ENCODE results near the gene ASZ1.

ASZ1 gene

DNA sequence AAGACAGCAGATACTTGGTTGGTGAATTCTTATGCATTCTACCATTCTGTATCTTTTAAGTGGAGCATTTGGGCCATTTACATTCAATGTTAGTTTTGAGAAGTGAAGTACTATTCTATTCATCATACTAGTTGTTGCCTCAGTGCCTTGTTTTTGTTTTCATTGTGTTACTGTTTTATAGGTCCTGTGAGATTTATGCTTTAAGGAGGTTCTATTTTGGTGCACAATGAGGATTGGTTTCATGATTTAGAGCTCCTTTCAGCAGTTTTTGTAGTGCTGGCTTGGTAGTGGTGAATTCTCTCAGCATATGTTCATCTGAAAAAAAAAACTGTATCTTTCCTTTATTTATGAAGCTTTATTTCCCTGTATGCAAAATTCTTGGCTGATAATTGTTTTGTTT, 81.1 kb downstream of the ASZ1 start:
- DNase-seq (ENCODE audit: low spot score), result no peak

GRCh38 chr7:117338020-117338419, 89.3 kb downstream of the ASZ1 start:
- no peak for DNase-seq (ENCODE audit: low spot score)

DNA sequence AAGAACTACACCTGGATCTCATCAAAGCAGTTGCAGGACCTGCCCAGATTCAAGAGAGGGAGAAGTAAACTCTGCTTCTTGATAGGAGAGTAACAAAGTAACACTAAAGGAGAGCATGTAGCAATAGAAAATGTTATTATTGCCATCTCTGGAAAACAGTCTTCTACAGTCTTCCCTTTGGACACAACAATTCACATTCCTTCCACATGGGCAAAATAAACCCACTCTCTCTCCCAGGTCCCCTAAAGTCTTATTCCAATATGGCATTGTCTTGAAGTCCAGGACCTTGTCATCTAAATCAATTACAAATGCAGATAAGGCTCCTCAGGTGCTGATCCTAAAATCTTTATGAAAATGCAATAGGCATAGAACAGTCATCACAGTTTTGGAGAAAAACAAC, 94.1 kb downstream of the ASZ1 start:
- DNase-seq (ENCODE audit: low spot score), result no peak

GRCh38 chr7:117332031-117332430, 95.3 kb downstream of the ASZ1 start:
- DNase-seq (ENCODE audit: low spot score), result no peak

DNA sequence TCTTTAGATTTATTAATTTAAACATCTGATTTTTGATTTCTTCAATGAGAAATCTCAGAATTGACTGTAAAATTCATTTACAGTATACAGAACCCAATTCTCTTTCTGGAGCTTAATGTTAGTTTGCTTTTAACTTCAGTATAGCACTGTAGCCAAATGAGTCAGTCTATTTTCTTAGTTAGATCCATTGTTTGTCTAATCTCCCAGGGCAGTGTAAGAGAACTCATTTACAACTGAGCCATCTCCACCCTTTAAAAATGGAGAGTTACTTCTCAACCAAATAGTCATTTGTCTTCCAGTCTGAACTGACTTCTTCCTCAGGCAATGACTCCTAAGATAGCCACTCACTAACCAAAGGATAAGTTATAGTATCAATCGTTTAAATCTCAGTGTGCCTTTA, 101.5 kb downstream of the ASZ1 start:
- DNase-seq (ENCODE audit: low spot score), result no peak

GRCh38 chr7:117324960-117325359, 102.3 kb downstream of the ASZ1 start:
- no peak for DNase-seq (ENCODE audit: low spot score)

DNA sequence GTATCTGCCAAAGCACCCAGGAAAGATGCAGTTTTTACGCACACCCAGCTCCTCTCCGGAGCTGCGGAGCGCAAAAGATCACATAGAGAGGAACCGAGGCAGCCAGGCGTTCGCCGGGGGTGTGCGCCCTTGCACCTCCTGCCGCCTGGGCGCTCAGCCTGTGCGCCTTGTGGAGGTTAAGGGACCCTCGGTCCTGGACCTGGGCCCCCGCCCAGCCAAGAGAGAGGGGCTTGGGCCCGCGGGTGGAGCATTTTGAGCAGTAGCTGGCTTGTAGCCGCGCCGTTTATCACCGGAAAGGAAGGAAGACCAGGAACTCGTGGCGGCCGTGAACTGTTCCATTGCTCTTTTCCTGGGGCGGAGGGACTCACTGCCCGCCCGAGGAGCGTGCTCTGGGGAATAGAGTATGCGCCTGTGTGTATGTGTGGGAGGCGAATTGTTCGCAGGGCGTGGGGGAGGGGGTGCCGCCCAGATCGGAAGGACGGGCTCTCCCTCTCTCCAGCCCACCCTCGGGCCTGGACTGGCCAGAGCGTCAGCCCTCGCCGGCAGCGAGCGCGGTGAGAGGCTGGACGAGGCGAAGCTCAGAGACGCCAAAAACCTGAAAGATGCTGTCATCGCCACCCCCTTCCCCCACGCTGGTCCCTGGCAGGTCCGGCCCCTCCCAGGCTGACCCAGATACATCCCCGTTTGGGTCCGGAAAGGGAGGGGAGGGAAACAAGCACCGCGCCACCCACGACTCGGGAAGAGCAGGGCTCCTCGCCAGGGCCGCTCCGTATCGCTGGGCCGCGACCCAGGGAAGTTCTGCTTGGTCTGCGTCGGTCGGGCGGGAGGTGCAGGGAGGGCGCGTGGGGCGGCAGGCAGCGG, 103.2 kb downstream of the ASZ1 start:
- peak; percentile 65 for DNase-seq (ENCODE audit: low spot score)

- peak; percentile 50 for DNase-seq (ENCODE audit: low spot score)
Measured at GRCh38 chr7:117323305-117323850, 103.9 kb downstream of the ASZ1 start.

- peak; percentile 60 for DNase-seq (ENCODE audit: low spot score)
Measured at GRCh38 chr7:117322741-117323304, 104.5 kb downstream of the ASZ1 start, which contains the start of gene WNT2. Gene WNT2, minus strand, starts transcription at chr7:117323058. Its CDS starts 69 bp downstream, at chr7:117322989.

- no peak for DNase-seq (ENCODE audit: low spot score)
Measured at GRCh38 chr7:117320523-117320922, 106.8 kb downstream of the ASZ1 start.

- DNase-seq (ENCODE audit: low spot score), result no peak
Measured at GRCh38 chr7:117319181-117319580, 108.1 kb downstream of the ASZ1 start.

GRCh38 chr7:117313582-117313981, 113.7 kb downstream of the ASZ1 start:
- DNase-seq (ENCODE audit: low spot score), result no peak
